OCI-LY1 (cell line): ENCODE data around the gene CEP20.
"Not testable (repeated sequence)": the region's sequence is repeated elsewhere in the genome, so short reads cannot be mapped to it uniquely, and the experiment has no call there.

Experiments used
- EZH2 ChIP-seq: fragments of 200-600 bp; sonication (generic), shearing (Covaris generic); IDR thresholded peaks from 2 replicates; pipeline ENCODE4 v1.8.0; 2017; ENCODE audit warnings: borderline replicate concordance, mixed run types, mild to moderate bottlenecking, antibody characterized with exemption, low read length, moderate library complexity, mixed read lengths
- TF ChIP-seq, protein P1 (sequence below): fragments of 200-600 bp; sonication (generic), shearing (Covaris generic); IDR thresholded peaks from 2 replicates; pipeline ENCODE4 v1.5.1; 2017; ENCODE audit warnings: mild to moderate bottlenecking, antibody characterized with exemption, low read length, moderate library complexity, mixed read lengths

DNA sequence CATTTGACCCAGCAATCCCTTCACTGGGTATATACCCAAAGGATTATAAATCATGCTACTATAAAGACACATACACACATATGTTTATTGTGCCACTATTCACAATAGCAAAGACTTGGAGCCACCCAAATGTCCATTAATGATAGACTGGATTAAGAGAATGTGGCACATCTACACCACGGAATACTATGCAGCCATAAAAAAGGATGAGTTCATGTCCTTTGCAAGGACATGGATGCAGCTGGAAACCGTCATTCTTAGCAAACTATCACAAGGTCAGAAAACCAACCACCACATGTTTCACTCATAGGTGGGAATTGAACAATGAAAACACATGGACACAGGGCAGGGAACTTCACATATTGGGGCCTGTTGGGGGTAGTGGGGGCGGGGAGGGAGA is 29.9 kb upstream of the CEP20 start:
- TF ChIP-seq, protein P1, sequence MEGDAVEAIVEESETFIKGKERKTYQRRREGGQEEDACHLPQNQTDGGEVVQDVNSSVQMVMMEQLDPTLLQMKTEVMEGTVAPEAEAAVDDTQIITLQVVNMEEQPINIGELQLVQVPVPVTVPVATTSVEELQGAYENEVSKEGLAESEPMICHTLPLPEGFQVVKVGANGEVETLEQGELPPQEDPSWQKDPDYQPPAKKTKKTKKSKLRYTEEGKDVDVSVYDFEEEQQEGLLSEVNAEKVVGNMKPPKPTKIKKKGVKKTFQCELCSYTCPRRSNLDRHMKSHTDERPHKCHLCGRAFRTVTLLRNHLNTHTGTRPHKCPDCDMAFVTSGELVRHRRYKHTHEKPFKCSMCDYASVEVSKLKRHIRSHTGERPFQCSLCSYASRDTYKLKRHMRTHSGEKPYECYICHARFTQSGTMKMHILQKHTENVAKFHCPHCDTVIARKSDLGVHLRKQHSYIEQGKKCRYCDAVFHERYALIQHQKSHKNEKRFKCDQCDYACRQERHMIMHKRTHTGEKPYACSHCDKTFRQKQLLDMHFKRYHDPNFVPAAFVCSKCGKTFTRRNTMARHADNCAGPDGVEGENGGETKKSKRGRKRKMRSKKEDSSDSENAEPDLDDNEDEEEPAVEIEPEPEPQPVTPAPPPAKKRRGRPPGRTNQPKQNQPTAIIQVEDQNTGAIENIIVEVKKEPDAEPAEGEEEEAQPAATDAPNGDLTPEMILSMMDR: not testable (repeated sequence)
- TF ChIP-seq EZH2: not testable (repeated sequence)
